ENCODE results near the gene SLCO2B1. TPM values are rescaled to one million over a fixed set of nuclear protein-coding genes. Genes with fewer than 3 reads are reported as not detected.

Gene SLCO2B1
- total RNA-seq, 1 experiment from 2014 or later = 0.57 TPM

DNA sequence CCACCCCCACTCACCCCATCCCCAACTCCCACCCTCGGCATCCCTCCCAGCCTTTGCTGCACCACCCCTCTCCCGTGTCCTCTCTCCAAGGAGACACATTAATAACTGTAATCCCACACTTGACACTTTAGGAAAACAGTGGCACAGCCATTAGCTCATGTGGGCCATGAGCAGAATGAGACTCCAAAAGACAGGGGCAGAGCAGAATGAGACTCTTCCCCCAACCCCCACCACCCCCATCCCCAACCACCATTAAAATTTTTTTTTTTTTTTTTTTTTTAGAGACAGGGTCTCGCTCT lies 6.2 kb upstream of the SLCO2B1 start:
- Mint-ChIP-seq H3K27me3 (ENCODE audit: low read depth) (peaks cover 3% of the 10 kb centered on the region), H3K9me3 (no peaks in the 10 kb centered on the region), H3K36me3 (no peaks in the 10 kb centered on the region), H3K4me1 (peaks cover 8% of the 10 kb centered on the region), H3K27ac (no peak overlapping the region), H3K4me3 (no peak overlapping the region)
- CTCF ChIA-PET = interaction anchor here (0.6 to 10.2 kb wide), 27 partner anchors 9 to 698 kb away, joined by 3 to 590 read pairs (median 6); partner anchors contain the start of gene TPBGL
- no peak for DNase-seq (ENCODE audit: low spot score)
- TF ChIP-seq ZNF263 (CRISPR knock-in tag; IDR thresholded peaks at IDR 0.05; ENCODE audit: low read depth) (no peak), RORB (CRISPR knock-in tag; IDR thresholded peaks at IDR 0.05) (no peak), MXD4 (CRISPR knock-in tag; IDR thresholded peaks at IDR 0.05; ENCODE audit: borderline replicate concordance) (no peak), SOX15 (CRISPR knock-in tag; IDR thresholded peaks at IDR 0.05) (no peak), ZNF671 (CRISPR knock-in tag; IDR thresholded peaks at IDR 0.05) (no peak), JAZF1 (CRISPR knock-in tag; IDR thresholded peaks at IDR 0.05) (no peak), MYBL2 (CRISPR knock-in tag; IDR thresholded peaks at IDR 0.05) (no peak), ZNF138 (CRISPR knock-in tag; conservative IDR thresholded peaks at IDR 0.05) (no peak), RELA (CRISPR knock-in tag; IDR thresholded peaks at IDR 0.05; ENCODE audit: borderline replicate concordance) (no peak)
- TF ChIP-seq, protein P1, sequence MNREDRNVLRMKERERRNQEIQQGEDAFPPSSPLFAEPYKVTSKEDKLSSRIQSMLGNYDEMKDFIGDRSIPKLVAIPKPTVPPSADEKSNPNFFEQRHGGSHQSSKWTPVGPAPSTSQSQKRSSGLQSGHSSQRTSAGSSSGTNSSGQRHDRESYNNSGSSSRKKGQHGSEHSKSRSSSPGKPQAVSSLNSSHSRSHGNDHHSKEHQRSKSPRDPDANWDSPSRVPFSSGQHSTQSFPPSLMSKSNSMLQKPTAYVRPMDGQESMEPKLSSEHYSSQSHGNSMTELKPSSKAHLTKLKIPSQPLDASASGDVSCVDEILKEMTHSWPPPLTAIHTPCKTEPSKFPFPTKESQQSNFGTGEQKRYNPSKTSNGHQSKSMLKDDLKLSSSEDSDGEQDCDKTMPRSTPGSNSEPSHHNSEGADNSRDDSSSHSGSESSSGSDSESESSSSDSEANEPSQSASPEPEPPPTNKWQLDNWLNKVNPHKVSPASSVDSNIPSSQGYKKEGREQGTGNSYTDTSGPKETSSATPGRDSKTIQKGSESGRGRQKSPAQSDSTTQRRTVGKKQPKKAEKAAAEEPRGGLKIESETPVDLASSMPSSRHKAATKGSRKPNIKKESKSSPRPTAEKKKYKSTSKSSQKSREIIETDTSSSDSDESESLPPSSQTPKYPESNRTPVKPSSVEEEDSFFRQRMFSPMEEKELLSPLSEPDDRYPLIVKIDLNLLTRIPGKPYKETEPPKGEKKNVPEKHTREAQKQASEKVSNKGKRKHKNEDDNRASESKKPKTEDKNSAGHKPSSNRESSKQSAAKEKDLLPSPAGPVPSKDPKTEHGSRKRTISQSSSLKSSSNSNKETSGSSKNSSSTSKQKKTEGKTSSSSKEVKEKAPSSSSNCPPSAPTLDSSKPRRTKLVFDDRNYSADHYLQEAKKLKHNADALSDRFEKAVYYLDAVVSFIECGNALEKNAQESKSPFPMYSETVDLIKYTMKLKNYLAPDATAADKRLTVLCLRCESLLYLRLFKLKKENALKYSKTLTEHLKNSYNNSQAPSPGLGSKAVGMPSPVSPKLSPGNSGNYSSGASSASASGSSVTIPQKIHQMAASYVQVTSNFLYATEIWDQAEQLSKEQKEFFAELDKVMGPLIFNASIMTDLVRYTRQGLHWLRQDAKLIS (CRISPR knock-in tag; IDR thresholded peaks at IDR 0.05; ENCODE audit: borderline replicate concordance) = no peak
- TF ChIP-seq, protein P2, sequence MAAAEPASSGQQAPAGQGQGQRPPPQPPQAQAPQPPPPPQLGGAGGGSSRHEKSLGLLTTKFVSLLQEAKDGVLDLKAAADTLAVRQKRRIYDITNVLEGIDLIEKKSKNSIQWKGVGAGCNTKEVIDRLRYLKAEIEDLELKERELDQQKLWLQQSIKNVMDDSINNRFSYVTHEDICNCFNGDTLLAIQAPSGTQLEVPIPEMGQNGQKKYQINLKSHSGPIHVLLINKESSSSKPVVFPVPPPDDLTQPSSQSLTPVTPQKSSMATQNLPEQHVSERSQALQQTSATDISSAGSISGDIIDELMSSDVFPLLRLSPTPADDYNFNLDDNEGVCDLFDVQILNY (CRISPR knock-in tag; IDR thresholded peaks at IDR 0.05) = no peak
- TF ChIP-seq, protein P3, sequence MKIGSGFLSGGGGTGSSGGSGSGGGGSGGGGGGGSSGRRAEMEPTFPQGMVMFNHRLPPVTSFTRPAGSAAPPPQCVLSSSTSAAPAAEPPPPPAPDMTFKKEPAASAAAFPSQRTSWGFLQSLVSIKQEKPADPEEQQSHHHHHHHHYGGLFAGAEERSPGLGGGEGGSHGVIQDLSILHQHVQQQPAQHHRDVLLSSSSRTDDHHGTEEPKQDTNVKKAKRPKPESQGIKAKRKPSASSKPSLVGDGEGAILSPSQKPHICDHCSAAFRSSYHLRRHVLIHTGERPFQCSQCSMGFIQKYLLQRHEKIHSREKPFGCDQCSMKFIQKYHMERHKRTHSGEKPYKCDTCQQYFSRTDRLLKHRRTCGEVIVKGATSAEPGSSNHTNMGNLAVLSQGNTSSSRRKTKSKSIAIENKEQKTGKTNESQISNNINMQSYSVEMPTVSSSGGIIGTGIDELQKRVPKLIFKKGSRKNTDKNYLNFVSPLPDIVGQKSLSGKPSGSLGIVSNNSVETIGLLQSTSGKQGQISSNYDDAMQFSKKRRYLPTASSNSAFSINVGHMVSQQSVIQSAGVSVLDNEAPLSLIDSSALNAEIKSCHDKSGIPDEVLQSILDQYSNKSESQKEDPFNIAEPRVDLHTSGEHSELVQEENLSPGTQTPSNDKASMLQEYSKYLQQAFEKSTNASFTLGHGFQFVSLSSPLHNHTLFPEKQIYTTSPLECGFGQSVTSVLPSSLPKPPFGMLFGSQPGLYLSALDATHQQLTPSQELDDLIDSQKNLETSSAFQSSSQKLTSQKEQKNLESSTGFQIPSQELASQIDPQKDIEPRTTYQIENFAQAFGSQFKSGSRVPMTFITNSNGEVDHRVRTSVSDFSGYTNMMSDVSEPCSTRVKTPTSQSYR (CRISPR knock-in tag; IDR thresholded peaks at IDR 0.05) = no peak
- no peak for ATAC-seq
- POLR2A ChIA-PET = interaction anchor here (0.9 kb wide), 1 partner anchor 61 kb away, joined by 3 read pairs; no protein-coding TSS in a partner anchor

DNA sequence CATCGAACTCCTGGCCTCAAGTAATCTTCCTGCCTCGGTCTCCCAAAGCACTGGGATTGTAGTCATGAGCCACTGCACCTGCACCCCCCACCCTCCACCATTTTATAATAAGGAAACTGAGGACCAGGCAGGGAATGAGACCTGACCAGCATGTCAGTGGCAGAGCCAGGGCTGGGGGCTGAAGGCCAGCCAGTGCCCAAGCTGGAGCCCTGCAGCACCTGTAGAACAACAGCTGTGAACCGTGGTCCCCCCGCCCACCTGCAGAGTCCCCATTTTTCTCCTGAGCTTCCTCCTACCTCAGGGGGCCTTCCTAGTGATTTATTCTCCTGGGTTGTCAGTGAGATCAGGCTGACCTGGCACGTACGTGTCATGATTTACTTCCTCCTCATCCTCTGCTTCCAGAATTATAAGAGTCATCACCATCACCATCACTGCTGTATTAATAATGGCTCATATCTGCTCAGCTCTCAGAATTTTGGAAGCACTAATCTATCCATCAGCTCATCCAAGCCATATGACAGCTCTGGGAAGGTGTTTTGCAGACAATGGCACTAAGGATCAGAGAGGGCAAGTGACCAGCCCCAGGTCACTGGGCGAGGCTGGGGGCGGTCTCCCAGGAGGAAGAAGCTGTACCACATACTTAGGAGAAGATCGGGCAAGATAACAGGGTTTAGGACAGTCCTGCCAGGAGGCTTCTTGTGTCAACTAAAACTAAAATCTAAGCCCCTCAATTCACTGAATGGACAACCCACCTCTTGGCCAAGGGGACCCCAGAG lies 5.5 kb upstream of the SLCO2B1 start:
- POLR2A ChIA-PET = no interaction called here
- no peaks in the 10 kb centered on the region for H3K36me3 Mint-ChIP-seq
- H3K4me1 Mint-ChIP-seq = peaks cover 8% of the 10 kb centered on the region
- H3K27me3 Mint-ChIP-seq (ENCODE audit: low read depth) = peaks cover 3% of the 10 kb centered on the region
- no peak for DNase-seq (ENCODE audit: low spot score)
- CTCF ChIA-PET = interaction anchor here (0.6 to 10.2 kb wide), 24 partner anchors 9 to 216 kb away, joined by 3 to 590 read pairs (median 6); partner anchors contain the start of gene TPBGL
- H3K9me3 Mint-ChIP-seq = no peaks in the 10 kb centered on the region
- no peak overlapping the region for H3K4me3 Mint-ChIP-seq
- ATAC-seq = no peak
- H3K27ac Mint-ChIP-seq = no peak overlapping the region
- TF ChIP-seq, protein P4, sequence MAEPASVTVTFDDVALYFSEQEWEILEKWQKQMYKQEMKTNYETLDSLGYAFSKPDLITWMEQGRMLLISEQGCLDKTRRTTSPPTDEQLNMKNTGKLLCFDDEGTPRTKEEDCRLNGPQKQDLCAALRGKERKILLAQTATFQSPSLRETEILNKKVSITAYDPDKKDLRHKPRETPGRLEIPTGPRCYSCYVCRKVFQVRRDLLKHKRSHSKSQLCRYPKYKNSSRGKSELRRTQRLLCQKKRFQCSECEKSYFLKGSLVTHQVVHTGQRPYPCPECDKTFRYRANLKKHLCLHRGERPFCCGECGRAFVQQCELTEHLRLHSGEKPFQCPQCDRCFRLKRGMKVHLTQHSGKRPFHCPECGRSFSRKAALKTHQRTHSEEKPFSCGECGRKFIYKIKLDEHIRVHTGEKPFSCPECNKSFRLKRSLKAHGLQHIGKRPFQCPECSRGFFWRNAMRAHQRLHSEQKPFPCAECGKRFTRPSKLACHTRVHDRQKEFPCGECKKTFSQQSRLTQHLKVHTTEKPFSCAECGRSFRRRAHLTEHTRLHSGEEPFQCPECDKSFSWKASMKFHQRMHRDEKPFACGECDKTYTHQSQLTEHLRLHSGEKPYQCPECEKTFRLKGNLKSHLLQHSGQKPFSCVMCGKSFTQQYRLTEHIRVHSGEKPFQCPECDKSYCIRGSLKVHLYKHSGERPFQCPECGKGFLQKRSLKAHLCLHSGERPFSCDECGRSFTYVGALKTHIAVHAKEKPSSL (CRISPR knock-in tag; conservative IDR thresholded peaks at IDR 0.05) = no peak
- TF ChIP-seq ZBTB21 (CRISPR knock-in tag; IDR thresholded peaks at IDR 0.05; ENCODE audit: borderline replicate concordance) (no peak), ZNF317 (CRISPR knock-in tag; IDR thresholded peaks at IDR 0.05; ENCODE audit: borderline replicate concordance, low read depth) (no peak), IRF2 (CRISPR knock-in tag; IDR thresholded peaks at IDR 0.05; ENCODE audit: borderline replicate concordance, low read depth) (no peak)
- TF ChIP-seq, protein P5, sequence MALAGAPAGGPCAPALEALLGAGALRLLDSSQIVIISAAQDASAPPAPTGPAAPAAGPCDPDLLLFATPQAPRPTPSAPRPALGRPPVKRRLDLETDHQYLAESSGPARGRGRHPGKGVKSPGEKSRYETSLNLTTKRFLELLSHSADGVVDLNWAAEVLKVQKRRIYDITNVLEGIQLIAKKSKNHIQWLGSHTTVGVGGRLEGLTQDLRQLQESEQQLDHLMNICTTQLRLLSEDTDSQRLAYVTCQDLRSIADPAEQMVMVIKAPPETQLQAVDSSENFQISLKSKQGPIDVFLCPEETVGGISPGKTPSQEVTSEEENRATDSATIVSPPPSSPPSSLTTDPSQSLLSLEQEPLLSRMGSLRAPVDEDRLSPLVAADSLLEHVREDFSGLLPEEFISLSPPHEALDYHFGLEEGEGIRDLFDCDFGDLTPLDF (CRISPR knock-in tag; IDR thresholded peaks at IDR 0.05) = no peak
- TF ChIP-seq, protein P6, sequence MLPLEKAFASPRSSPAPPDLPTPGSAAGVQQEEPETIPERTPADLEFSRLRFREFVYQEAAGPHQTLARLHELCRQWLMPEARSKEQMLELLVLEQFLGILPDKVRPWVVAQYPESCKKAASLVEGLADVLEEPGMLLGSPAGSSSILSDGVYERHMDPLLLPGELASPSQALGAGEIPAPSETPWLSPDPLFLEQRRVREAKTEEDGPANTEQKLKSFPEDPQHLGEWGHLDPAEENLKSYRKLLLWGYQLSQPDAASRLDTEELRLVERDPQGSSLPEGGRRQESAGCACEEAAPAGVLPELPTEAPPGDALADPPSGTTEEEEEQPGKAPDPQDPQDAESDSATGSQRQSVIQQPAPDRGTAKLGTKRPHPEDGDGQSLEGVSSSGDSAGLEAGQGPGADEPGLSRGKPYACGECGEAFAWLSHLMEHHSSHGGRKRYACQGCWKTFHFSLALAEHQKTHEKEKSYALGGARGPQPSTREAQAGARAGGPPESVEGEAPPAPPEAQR (CRISPR knock-in tag; IDR thresholded peaks at IDR 0.05) = no peak
